Uterus (tissue), 2 donors: Measurements from ENCODE around the gene PHF2.

Experiments used
- POLR2A ChIP-seq, 2 donors: fragments of 450-650 bp; IDR thresholded peaks; one replicate each; pipeline ENCODE4 v1.6.1; 2016; ENCODE audit warnings: antibody characterized with exemption in 2 of 2, mild to moderate bottlenecking in 1 of 2, moderate library complexity in 1 of 2
- TF ChIP-seq, protein P1 (sequence below), 4 experiments: fragments of 200-600 bp in 2 of 4; fragments of 450-650 bp in 2 of 4; sonication (generic) in 2 of 4; IDR thresholded peaks; one replicate each; pipeline ENCODE4 v1.5.1; 2016 to 2019; ENCODE audit warnings: antibody characterized with exemption in 4 of 4, mild to moderate bottlenecking in 2 of 4, moderate library complexity in 1 of 4

DNA sequence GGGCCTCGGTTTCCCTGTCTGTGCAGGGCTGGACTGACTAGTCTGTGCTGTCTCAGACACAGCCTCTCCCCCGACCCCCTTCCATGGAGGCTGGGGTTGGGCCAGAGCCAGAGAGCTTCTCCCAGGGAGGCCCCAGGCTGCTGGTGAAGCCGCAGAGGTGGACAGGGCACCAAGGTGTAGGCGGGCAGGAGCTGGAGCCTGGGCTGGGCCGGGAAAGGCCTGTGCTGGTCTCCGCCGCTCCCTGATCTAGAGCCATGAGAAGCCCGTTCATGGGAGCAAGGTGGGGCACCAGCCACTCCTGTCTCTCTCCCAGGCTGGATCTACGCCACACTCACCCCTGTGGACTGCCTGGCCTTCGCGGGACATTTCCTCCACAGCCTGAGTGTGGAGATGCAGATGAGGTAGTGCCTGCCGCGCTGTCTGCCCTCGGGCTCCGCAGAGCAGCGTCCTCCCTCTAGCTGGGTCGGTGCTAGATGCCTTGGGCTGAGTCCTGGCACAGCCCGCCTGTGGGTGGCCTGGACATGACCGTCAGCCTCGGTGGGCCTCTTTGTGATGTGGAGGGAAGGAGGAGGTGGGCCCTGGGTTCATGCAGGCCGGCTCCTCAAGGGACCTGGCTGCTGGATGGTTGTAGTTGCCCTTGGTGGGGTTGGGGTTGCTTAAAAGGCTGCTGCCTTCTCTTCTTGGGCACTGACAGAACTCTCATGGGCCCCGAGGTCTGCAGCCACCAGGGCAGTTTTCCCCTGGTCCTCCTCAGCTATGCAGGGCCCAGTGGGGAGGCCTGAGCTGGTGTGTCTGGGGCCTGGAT lies 79.4 kb downstream of the PHF2 start:
- no peak for TF ChIP-seq POLR2A (IDR thresholded peaks at IDR 0.05)
- TF ChIP-seq, protein P1, sequence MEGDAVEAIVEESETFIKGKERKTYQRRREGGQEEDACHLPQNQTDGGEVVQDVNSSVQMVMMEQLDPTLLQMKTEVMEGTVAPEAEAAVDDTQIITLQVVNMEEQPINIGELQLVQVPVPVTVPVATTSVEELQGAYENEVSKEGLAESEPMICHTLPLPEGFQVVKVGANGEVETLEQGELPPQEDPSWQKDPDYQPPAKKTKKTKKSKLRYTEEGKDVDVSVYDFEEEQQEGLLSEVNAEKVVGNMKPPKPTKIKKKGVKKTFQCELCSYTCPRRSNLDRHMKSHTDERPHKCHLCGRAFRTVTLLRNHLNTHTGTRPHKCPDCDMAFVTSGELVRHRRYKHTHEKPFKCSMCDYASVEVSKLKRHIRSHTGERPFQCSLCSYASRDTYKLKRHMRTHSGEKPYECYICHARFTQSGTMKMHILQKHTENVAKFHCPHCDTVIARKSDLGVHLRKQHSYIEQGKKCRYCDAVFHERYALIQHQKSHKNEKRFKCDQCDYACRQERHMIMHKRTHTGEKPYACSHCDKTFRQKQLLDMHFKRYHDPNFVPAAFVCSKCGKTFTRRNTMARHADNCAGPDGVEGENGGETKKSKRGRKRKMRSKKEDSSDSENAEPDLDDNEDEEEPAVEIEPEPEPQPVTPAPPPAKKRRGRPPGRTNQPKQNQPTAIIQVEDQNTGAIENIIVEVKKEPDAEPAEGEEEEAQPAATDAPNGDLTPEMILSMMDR (IDR thresholded peaks at IDR 0.05): no peak
